Activated T-helper 17 cell treated with anti-CD3 and anti-CD28 coated beads, Interleukin-2, amount 50 U/mL, for 72 hours (primary cell): ENCODE data around the gene CRYBG1. TPM values are rescaled to one million over a fixed set of nuclear protein-coding genes. Genes with fewer than 3 reads are reported as not detected.
A peak's percentile ranks its signal among the peaks of the same experiment; 100 is the strongest.

Experiments
- ATAC-seq: fragments of 150-1000 bp; cut with Tn5 transposase; replicated peaks from 2 replicates; pipeline ENCODE4 v1.10.0; 2021; ENCODE audit warnings: mild to moderate bottlenecking, moderate library complexity
- H3K27ac Mint-ChIP-seq: one replicate; pipeline ENCODE4 v1.8.0; 2022; ENCODE audit warnings: mixed read lengths
- H3K27me3 Mint-ChIP-seq: one replicate; pipeline ENCODE4 v1.8.0; 2022; ENCODE audit warnings: mixed read lengths
- H3K36me3 Mint-ChIP-seq: one replicate; pipeline ENCODE4 v1.8.0; 2022; ENCODE audit warnings: low read depth, mild to moderate bottlenecking, mixed read lengths
- H3K4me1 Mint-ChIP-seq: one replicate; pipeline ENCODE4 v1.8.0; 2022; ENCODE audit warnings: mixed read lengths
- H3K4me3 Mint-ChIP-seq: one replicate; pipeline ENCODE4 v1.8.0; 2022; ENCODE audit warnings: mild to moderate bottlenecking, mixed read lengths
- H3K9me3 Mint-ChIP-seq: one replicate; pipeline ENCODE4 v1.8.0; 2022; ENCODE audit warnings: mixed read lengths
- total RNA-seq, 2 donors: library from RNA; stranded (reverse); gene quantifications; one replicate each; pipeline ENCODE4 v1.2.3, GENCODE V29; 2022

CRYBG1 gene
- total RNA-seq, 2 donors from 2014 or later = 30.6 to 36.4 TPM

GRCh38 chr6:106452628-106453027 lies 92.1 kb downstream of the CRYBG1 start:
- no peaks in the 10 kb centered on the region for H3K9me3 Mint-ChIP-seq
- H3K27me3 Mint-ChIP-seq = no peaks in the 10 kb centered on the region
- no peak overlapping the region for H3K27ac Mint-ChIP-seq
- no peaks in the 10 kb centered on the region for H3K4me1 Mint-ChIP-seq
- H3K36me3 Mint-ChIP-seq = no peaks in the 10 kb centered on the region
- no peak for ATAC-seq
- H3K4me3 Mint-ChIP-seq = no peak overlapping the region

DNA sequence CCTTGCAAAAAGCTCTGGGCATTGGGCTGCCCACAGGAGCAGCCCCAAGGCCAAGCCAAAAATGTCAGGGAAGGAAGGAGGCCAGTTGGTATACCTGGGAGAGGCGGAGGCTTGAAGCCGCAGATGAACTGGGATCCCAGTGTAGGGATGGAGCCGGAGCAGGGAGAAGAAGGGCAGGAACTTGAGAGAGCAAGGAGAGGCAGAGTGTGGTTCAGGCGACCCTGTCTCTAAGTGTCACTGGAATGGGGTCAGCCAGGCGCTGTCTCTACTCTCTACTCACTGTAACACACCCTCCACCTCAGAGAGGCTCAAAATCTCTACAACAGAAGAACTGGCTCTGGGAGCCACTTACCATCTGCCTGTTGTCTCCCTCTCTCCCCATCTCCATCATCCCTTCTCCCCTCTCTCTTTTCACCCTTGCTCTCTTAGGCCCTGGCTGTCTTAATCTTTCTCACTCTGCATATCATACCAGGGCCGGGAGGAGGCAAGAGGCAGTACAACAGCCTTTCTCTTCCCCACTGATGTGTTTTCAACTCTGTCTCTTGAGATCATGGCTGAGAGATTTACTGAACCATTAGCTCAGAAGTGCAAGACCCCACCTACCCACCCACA lies 93.3 kb downstream of the CRYBG1 start:
- H3K4me1 Mint-ChIP-seq = no peaks in the 10 kb centered on the region
- H3K27ac Mint-ChIP-seq = no peak overlapping the region
- H3K36me3 Mint-ChIP-seq = no peaks in the 10 kb centered on the region
- H3K9me3 Mint-ChIP-seq = no peaks in the 10 kb centered on the region
- ATAC-seq = no peak
- no peak overlapping the region for H3K4me3 Mint-ChIP-seq
- no peaks in the 10 kb centered on the region for H3K27me3 Mint-ChIP-seq

DNA sequence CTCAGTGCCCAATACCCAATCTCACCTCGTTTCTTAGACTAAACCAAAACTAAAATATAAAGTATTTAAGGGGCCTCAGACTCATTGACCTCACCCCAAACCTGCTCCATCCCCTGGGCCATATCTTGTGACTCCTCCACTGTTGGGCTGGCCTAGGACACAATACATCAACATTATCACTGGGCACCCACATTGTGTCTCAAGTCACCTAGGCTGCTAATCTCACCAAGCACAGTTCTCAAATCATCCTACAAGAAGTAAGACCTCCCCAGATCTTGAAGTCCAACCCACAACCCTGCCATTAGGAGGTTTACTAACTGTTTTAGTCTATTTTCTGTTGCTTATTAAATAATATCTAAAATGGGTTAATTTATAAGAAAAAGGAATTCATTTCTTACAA lies 96.2 kb downstream of the CRYBG1 start:
- H3K9me3 Mint-ChIP-seq = no peaks in the 10 kb centered on the region
- no peaks in the 10 kb centered on the region for H3K36me3 Mint-ChIP-seq
- H3K27ac Mint-ChIP-seq = no peak overlapping the region
- H3K4me1 Mint-ChIP-seq = no peaks in the 10 kb centered on the region
- H3K27me3 Mint-ChIP-seq = peaks cover 9% of the 10 kb centered on the region
- ATAC-seq = no peak
- no peak overlapping the region for H3K4me3 Mint-ChIP-seq

- no peak for ATAC-seq
- Mint-ChIP-seq H3K27me3 (peaks cover 9% of the 10 kb centered on the region), H3K36me3 (no peaks in the 10 kb centered on the region), H3K9me3 (no peaks in the 10 kb centered on the region), H3K4me3 (no peak overlapping the region), H3K4me1 (no peaks in the 10 kb centered on the region), H3K27ac (no peak overlapping the region)
Measured at GRCh38 chr6:106458021-106458986, 97.8 kb downstream of the CRYBG1 start.

DNA sequence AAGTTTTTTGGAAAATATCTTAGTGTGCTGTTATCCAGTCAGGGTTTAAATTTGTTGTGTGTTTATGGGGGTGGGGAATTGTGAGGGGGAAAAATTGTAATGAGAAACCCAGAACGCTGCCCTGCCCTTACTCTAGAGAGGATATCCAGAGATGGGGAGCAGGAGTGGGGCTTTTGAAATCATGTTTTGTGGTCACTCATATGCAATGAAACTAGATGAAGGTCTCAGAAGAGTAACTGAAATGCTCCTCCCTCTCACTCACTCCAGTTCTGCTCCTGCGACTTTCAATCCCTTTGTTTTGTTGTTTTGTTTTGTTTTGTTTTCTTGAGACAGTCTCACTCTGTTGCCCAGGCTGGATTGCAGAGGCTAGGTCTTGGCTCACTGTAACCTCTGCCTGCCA lies 100.0 kb downstream of the CRYBG1 start:
- Mint-ChIP-seq H3K36me3 (no peaks in the 10 kb centered on the region), H3K27me3 (peaks cover 9% of the 10 kb centered on the region), H3K27ac (no peak overlapping the region), H3K4me1 (no peaks in the 10 kb centered on the region), H3K4me3 (no peak overlapping the region), H3K9me3 (no peaks in the 10 kb centered on the region)
- ATAC-seq = no peak

DNA sequence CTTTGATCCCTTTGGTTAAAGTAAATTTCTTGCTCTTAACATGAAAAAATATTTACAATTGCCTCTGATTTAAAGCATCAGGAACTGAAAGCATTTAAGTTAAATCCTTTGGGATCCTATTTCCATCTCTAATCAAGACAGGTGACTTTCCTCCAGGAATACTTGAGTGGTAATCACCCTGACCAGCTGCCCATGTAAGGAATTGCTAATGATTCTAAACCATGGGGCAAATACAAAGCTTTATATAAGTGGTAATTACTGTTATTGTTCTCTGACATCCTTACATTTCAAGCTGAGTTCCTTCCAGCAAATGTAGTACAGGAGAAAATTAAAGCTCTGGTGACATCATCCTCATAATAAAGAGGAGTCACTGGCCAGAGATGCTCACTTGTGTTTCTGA lies 100.6 kb downstream of the CRYBG1 start:
- no peaks in the 10 kb centered on the region for H3K4me1 Mint-ChIP-seq
- no peak for ATAC-seq
- no peaks in the 10 kb centered on the region for H3K9me3 Mint-ChIP-seq
- no peak overlapping the region for H3K27ac Mint-ChIP-seq
- H3K36me3 Mint-ChIP-seq = no peaks in the 10 kb centered on the region
- peaks cover 11% of the 10 kb centered on the region for H3K27me3 Mint-ChIP-seq
- no peak overlapping the region for H3K4me3 Mint-ChIP-seq

- peaks cover 15% of the 10 kb centered on the region for H3K27me3 Mint-ChIP-seq
- H3K27ac Mint-ChIP-seq = no peak overlapping the region
- H3K4me3 Mint-ChIP-seq = no peak overlapping the region
- no peaks in the 10 kb centered on the region for H3K4me1 Mint-ChIP-seq
- H3K9me3 Mint-ChIP-seq = no peaks in the 10 kb centered on the region
- ATAC-seq = no peak
- H3K36me3 Mint-ChIP-seq = no peaks in the 10 kb centered on the region
Measured at GRCh38 chr6:106462923-106463557, 102.5 kb downstream of the CRYBG1 start.

DNA sequence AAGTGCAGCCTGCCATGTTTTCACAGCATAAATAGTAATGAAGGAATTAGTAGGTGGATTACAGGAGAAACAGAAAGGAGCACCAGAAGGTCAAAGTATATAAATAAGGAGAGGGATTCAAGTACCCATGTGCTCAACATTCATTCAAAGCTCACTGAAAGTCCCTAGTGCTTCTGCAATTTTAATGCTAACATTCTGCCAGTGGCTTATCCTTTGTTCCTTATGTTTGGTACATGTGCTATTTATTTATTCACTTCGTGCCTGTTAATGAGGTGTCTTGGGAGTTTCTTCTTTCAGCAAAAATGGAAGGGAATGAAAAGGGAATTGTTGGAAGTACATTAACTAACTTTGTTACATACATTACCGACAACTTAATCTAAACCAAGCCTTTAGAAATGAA lies 105.7 kb downstream of the CRYBG1 start:
- H3K4me1 Mint-ChIP-seq = no peaks in the 10 kb centered on the region
- no peak overlapping the region for H3K27ac Mint-ChIP-seq
- no peaks in the 10 kb centered on the region for H3K9me3 Mint-ChIP-seq
- no peaks in the 10 kb centered on the region for H3K36me3 Mint-ChIP-seq
- H3K4me3 Mint-ChIP-seq = no peak overlapping the region
- peaks cover 14% of the 10 kb centered on the region for H3K27me3 Mint-ChIP-seq
- no peak for ATAC-seq

- ATAC-seq = no peak
- Mint-ChIP-seq H3K27me3 (peaks cover 11% of the 10 kb centered on the region), H3K4me3 (no peak overlapping the region), H3K36me3 (no peaks in the 10 kb centered on the region), H3K27ac (no peak overlapping the region), H3K4me1 (no peaks in the 10 kb centered on the region), H3K9me3 (no peaks in the 10 kb centered on the region)
Measured at GRCh38 chr6:106468935-106469334, 108.4 kb downstream of the CRYBG1 start.

- H3K27ac Mint-ChIP-seq = no peak overlapping the region
- no peaks in the 10 kb centered on the region for H3K4me1 Mint-ChIP-seq
- ATAC-seq = no peak
- H3K4me3 Mint-ChIP-seq = no peak overlapping the region
- H3K9me3 Mint-ChIP-seq = no peaks in the 10 kb centered on the region
- H3K36me3 Mint-ChIP-seq = no peaks in the 10 kb centered on the region
- H3K27me3 Mint-ChIP-seq = peaks cover 11% of the 10 kb centered on the region
Measured at GRCh38 chr6:106469882-106470281, 109.4 kb downstream of the CRYBG1 start.

- H3K9me3 Mint-ChIP-seq = no peaks in the 10 kb centered on the region
- H3K27me3 Mint-ChIP-seq = peaks cover 11% of the 10 kb centered on the region
- H3K27ac Mint-ChIP-seq = no peak overlapping the region
- no peaks in the 10 kb centered on the region for H3K4me1 Mint-ChIP-seq
- no peak for ATAC-seq
- no peaks in the 10 kb centered on the region for H3K36me3 Mint-ChIP-seq
- H3K4me3 Mint-ChIP-seq = no peak overlapping the region
Measured at GRCh38 chr6:106470316-106470715, 109.8 kb downstream of the CRYBG1 start.

GRCh38 chr6:106470811-106471210 lies 110.3 kb downstream of the CRYBG1 start:
- H3K36me3 Mint-ChIP-seq = no peaks in the 10 kb centered on the region
- no peaks in the 10 kb centered on the region for H3K4me1 Mint-ChIP-seq
- ATAC-seq = no peak
- H3K4me3 Mint-ChIP-seq = no peak overlapping the region
- peaks cover 11% of the 10 kb centered on the region for H3K27me3 Mint-ChIP-seq
- no peaks in the 10 kb centered on the region for H3K9me3 Mint-ChIP-seq
- no peak overlapping the region for H3K27ac Mint-ChIP-seq

DNA sequence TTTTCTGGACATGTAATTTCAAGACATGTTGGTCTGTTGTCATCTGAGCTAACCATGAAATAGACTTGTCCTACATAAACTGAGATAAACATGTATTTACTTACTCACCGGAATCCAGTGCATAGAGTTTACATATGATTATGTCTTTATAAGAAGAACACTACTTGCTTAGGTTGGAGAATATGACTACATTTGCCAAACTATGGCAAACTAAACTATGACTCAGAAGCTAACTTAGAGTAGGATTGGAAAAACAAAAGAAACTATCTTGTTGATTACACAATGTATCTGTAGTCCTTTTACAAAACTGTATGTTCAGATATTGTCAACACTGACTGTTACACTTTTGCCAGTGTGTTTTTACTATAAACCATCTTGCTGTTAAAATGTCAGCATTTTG lies 113.3 kb downstream of the CRYBG1 start:
- no peaks in the 10 kb centered on the region for H3K9me3 Mint-ChIP-seq
- peak; percentile 87 for ATAC-seq
- peaks cover 4% of the 10 kb centered on the region for H3K27me3 Mint-ChIP-seq
- no peaks in the 10 kb centered on the region for H3K4me1 Mint-ChIP-seq
- no peak overlapping the region for H3K4me3 Mint-ChIP-seq
- H3K27ac Mint-ChIP-seq = no peak overlapping the region
- no peaks in the 10 kb centered on the region for H3K36me3 Mint-ChIP-seq

DNA sequence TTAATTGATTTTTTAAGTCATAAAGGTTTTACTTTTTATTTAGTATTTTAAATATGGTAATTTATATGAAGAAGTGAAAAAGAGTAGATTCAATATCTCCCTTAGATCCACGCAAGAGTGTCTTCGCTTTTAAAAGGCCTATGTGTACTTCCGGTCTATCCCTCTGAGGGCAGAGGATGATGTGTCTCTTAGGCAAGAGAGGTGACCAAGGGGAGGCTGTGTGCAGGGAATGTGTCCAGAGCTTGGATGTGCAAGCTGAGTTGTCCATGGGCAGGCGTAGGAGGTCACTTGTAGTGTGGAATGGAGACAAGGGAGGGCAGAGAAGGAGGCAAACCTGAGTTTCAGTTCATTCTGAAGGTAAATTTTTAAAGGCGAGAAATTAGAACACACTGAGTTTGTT lies 113.9 kb downstream of the CRYBG1 start:
- Mint-ChIP-seq H3K4me1 (no peaks in the 10 kb centered on the region), H3K27me3 (no peaks in the 10 kb centered on the region), H3K9me3 (no peaks in the 10 kb centered on the region), H3K27ac (no peak overlapping the region), H3K4me3 (no peak overlapping the region), H3K36me3 (no peaks in the 10 kb centered on the region)
- no peak for ATAC-seq

GRCh38 chr6:106475284-106475683 lies 114.8 kb downstream of the CRYBG1 start:
- H3K4me3 Mint-ChIP-seq = no peak overlapping the region
- no peaks in the 10 kb centered on the region for H3K9me3 Mint-ChIP-seq
- ATAC-seq = peak; percentile 32
- H3K27me3 Mint-ChIP-seq = no peaks in the 10 kb centered on the region
- no peak overlapping the region for H3K27ac Mint-ChIP-seq
- no peaks in the 10 kb centered on the region for H3K4me1 Mint-ChIP-seq
- H3K36me3 Mint-ChIP-seq = no peaks in the 10 kb centered on the region
